A673 (cell line): ENCODE measurements around the gene PCDH19. TPM values are rescaled to one million over a fixed set of nuclear protein-coding genes. Genes with fewer than 3 reads are reported as not detected.

ENCODE experiments used
- BruUV-seq: library from RNA; stranded (reverse); fragments of 400-500 nt; replicated peaks from 2 replicates; lab custom pipeline; 2021; lab: Mats Ljungman, UMichigan
- CTCF ChIA-PET: fragments of 300-600 bp; sonication (Branson Sonifier 250); formaldehyde crosslinking; loops from one replicate; lab custom pipeline; 2022; ENCODE audit warnings: antibody characterized with exemption; lab: Charles Lee
- POLR2A ChIA-PET: fragments of 300-600 bp; sonication (Branson Sonifier 250); formaldehyde crosslinking; loops from one replicate; lab custom pipeline; 2022; ENCODE audit warnings: antibody characterized with exemption; ENCODE audit not compliant: low non-redundant PET; lab: Charles Lee
- DNase-seq: peaks from one replicate; pipeline ENCODE4 v3.0.0-alpha.2; 2015; ENCODE audit warnings: low spot score
- H3K27ac ChIP-seq: fragments of 200-600 bp; sonication (generic); 2 replicates; pipeline ENCODE4 v1.5.1; 2016; ENCODE audit warnings: mixed run types, low read depth, mild to moderate bottlenecking, mixed read lengths, antibody characterized with exemption, low read length; ENCODE audit not compliant: poor library complexity, severe bottlenecking
- H3K27me3 ChIP-seq: fragments of 200-600 bp; sonication (generic); replicated peaks from 2 replicates; pipeline ENCODE4 v1.6.1; 2017; ENCODE audit warnings: mixed run types, low read depth, mild to moderate bottlenecking, mixed read lengths, antibody characterized with exemption, low read length; ENCODE audit not compliant: insufficient read depth, poor library complexity
- H3K36me3 ChIP-seq: fragments of 200-600 bp; sonication (generic); 2 replicates; pipeline ENCODE4 v1.6.1; 2016; ENCODE audit warnings: mixed run types, mild to moderate bottlenecking, mixed read lengths, antibody characterized with exemption, low read length; ENCODE audit not compliant: insufficient read depth, poor library complexity, severe bottlenecking
- H3K4me1 ChIP-seq: fragments of 200-600 bp; sonication (generic); 2 replicates; pipeline ENCODE4 v1.6.1; 2017; ENCODE audit warnings: mixed run types, mild to moderate bottlenecking, mixed read lengths, antibody characterized with exemption, low read length; ENCODE audit not compliant: insufficient read depth, poor library complexity, severe bottlenecking
- H3K4me3 ChIP-seq: fragments of 200-600 bp; sonication (generic); 2 replicates; pipeline ENCODE4 v1.5.1; 2016; ENCODE audit warnings: low read depth, mixed run types, mild to moderate bottlenecking, mixed read lengths, low read length; ENCODE audit not compliant: poor library complexity, severe bottlenecking
- H3K9me3 ChIP-seq: fragments of 200-600 bp; sonication (generic); 2 replicates; pipeline ENCODE4 v1.6.1; 2016; ENCODE audit warnings: mixed run types, low read depth, mild to moderate bottlenecking, mixed read lengths, antibody characterized with exemption, low read length; ENCODE audit not compliant: poor library complexity, severe bottlenecking
- EZH2 ChIP-seq: fragments of 200-600 bp; sonication (generic); IDR thresholded peaks from 2 replicates; pipeline ENCODE4 v1.6.1; 2017; ENCODE audit warnings: borderline replicate concordance, low read depth, mild to moderate bottlenecking, mixed read lengths, antibody characterized with exemption, low read length; ENCODE audit not compliant: poor library complexity, severe bottlenecking
- intact Hi-C: fragments of 100-400 bp; cut with micrococcal nuclease; formaldehyde crosslinking; loops from one replicate; pipeline ENCODE4 v1.10.0; 2022; ENCODE audit not compliant: unreplicated experiment
- total RNA-seq: library from RNA; stranded (reverse); gene quantifications from 2 replicates; pipeline ENCODE4 v1.2.3, GENCODE V29; 2021
- TF ChIP-seq, protein P1 (sequence below): fragments of 300-800, 200-600 bp; sonication (generic); conservative IDR thresholded peaks from 2 replicates; pipeline ENCODE4 v1.5.1; 2017; ENCODE audit warnings: low read depth, mild to moderate bottlenecking, antibody characterized with exemption, low read length, moderate library complexity, mixed read lengths

PCDH19 gene
- total RNA-seq, 1 experiment from 2014 or later, result 0.80 TPM

DNA sequence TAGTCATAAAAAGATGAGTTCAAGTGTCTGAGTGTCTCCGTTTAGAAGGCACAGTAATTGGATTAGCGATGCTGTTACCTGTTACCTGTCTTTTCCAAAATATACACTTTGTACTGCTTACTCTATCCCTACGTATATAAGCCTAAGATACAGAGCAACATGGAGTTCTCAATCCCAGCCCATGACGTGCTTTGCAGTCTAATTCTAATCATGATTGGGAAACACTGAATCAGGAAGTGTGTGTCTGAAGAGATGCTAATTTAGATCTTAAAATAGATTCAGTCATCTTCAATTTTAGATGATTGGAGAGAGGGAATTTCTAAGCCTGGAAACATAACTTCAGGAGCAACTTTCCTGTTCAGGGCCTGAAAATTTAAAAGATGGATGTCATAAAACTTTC is 115.1 kb downstream of the PCDH19 start:
- DNase-seq, result no peak
- BruUV-seq, result no TSS peak
- intact Hi-C loops, result no loop called here
- ChIA-PET CTCF (no interaction called here), POLR2A (no interaction called here)
- TF ChIP-seq, protein P1, sequence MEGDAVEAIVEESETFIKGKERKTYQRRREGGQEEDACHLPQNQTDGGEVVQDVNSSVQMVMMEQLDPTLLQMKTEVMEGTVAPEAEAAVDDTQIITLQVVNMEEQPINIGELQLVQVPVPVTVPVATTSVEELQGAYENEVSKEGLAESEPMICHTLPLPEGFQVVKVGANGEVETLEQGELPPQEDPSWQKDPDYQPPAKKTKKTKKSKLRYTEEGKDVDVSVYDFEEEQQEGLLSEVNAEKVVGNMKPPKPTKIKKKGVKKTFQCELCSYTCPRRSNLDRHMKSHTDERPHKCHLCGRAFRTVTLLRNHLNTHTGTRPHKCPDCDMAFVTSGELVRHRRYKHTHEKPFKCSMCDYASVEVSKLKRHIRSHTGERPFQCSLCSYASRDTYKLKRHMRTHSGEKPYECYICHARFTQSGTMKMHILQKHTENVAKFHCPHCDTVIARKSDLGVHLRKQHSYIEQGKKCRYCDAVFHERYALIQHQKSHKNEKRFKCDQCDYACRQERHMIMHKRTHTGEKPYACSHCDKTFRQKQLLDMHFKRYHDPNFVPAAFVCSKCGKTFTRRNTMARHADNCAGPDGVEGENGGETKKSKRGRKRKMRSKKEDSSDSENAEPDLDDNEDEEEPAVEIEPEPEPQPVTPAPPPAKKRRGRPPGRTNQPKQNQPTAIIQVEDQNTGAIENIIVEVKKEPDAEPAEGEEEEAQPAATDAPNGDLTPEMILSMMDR, result no peak
- Histone ChIP-seq H3K27ac (no peak overlapping the region), H3K4me3 (no peak overlapping the region), H3K27me3 (no peaks in the 10 kb centered on the region), H3K36me3 (no peaks in the 10 kb centered on the region), H3K4me1 (no peaks in the 10 kb centered on the region), H3K9me3 (no peaks in the 10 kb centered on the region)

DNA sequence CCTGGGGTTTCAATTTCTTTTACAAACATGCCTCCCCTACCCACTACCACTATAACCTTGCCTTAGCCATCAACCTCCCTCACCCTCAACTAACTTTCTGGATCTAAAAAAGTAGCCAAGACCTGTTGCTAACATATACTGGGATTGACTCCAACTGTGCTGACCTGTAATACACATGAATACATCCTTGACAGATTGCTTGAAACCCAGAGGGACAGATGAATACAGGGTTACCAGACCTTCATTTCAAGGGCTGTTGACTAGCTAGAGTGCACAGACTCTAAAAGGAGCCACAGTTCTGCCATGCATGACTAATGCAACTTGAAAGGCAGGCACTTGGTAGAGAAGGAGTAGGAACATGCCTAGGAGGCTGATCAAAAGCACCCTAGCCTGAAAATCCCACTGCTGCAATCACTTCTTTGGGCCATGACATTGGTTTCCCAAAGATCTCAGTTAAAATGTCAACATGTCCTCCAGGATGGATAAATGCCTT is 121.0 kb downstream of the PCDH19 start:
- H3K27ac ChIP-seq, result no peak overlapping the region
- H3K4me1 ChIP-seq, result no peaks in the 10 kb centered on the region
- ChIA-PET POLR2A (no interaction called here), CTCF (no interaction called here)
- intact Hi-C loops, result no loop called here
- H3K36me3 ChIP-seq, result no peaks in the 10 kb centered on the region
- TF ChIP-seq, protein P1, result no peak
- no peak for TF ChIP-seq EZH2
- H3K9me3 ChIP-seq, result no peaks in the 10 kb centered on the region
- no peaks in the 10 kb centered on the region for H3K27me3 ChIP-seq
- DNase-seq, result no peak
- no peak overlapping the region for H3K4me3 ChIP-seq
- no TSS peak for BruUV-seq

DNA sequence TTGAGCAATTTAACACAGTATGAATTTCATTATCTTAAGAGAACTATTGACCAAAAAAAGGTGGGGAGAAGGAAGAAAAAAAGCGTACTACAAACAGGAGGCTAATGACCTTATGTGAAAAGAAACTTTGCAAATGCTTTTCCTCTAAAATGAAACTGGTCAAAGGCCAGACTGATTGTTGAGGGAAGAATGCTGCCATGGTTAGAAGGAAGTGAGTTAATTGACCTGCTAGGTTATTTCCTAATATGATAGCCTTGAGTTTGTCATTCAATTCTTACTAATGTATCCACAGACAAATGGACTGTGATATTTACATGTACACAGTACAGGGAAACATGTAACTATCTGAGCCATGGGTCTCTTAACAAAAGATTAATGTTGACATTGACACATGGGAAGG is 132.8 kb downstream of the PCDH19 start:
- Histone ChIP-seq H3K36me3 (no peaks in the 10 kb centered on the region), H3K27me3 (no peaks in the 10 kb centered on the region), H3K27ac (no peak overlapping the region), H3K4me3 (no peak overlapping the region), H3K9me3 (no peaks in the 10 kb centered on the region), H3K4me1 (no peaks in the 10 kb centered on the region)
- intact Hi-C loops, result no loop called here
- ChIA-PET POLR2A (no interaction called here), CTCF (no interaction called here)
- no TSS peak for BruUV-seq
- TF ChIP-seq, protein P1, result no peak
- no peak for TF ChIP-seq EZH2
- no peak for DNase-seq
